ENCODE data around the gene TSPAN33. TPM values are rescaled to one million over a fixed set of nuclear protein-coding genes. Genes with fewer than 3 reads are reported as not detected.
"Not testable (repeated sequence)": the region's sequence is repeated elsewhere in the genome, so short reads cannot be mapped to it uniquely, and the experiment has no call there.

Gene TSPAN33
- total and polyA plus RNA-seq, 2 of the 13 experiments (the other 11 are each of a cell fraction or from before 2014, with no cell fraction given), result 15.3 to 16.5 TPM

- peak; percentile 97 for TF ChIP-seq ZNF12 (CRISPR knock-in tag; IDR thresholded peaks at IDR 0.05)
- 53% methylated on average over 7 of the region's 7 CpGs for WGBS (ENCODE audit: low lambda C conversion rate)
- H2AFZ ChIP-seq (ENCODE audit: low read length), result peak overlapping the region; percentile 72
- H4K20me1 ChIP-seq (ENCODE audit: insufficient read depth, low read length); ATAC-seq; H3K9me3 ChIP-seq (ENCODE audit: low read length); H3K27me3 ChIP-seq (ENCODE audit: control insufficient read depth in 1 of 2, insufficient read depth in 2 of 2, low read length in 2 of 2); H3K79me2 ChIP-seq (ENCODE audit: insufficient read depth, low read length); H3K27ac ChIP-seq (ENCODE audit: extremely low read length, insufficient read depth, low read length); H3K4me3 ChIP-seq (replicated peaks in 1 of 3; ENCODE audit: insufficient read depth in 1 of 3, low read depth in 2 of 3, low read length in 3 of 3); FAIRE-seq; DNase-seq (ENCODE audit: low spot score); H3K4me2 ChIP-seq (ENCODE audit: low read depth, low read length); H3K9ac ChIP-seq (ENCODE audit: insufficient read depth, low read depth, low read length); H3K4me1 ChIP-seq (ENCODE audit: insufficient read depth, low read length); H3K36me3 ChIP-seq (replicated peaks in 1 of 2; ENCODE audit: control insufficient read depth in 1 of 2, insufficient read depth in 2 of 2, low read length in 2 of 2); CTCF ChIA-PET (ENCODE audit: low intra/inter-chr PET ratio, low total read pairs); in situ Hi-C loops (cut with HindIII; ENCODE audit: extremely low pct_ligation_motif_present, low pct_unique_long_range_greater_than_20kb); intact Hi-C loops (cut with micrococcal nuclease; ENCODE audit: unreplicated experiment); BruUV-seq (replicated peaks): not testable (repeated sequence)
- POLR2A ChIA-PET, result interaction anchor here (0.7 kb wide), 1 partner anchor 353 kb away, joined by 3 read pairs; no protein-coding TSS in a partner anchor
Observed at GRCh38 chr7:129173861-129174260, 29.4 kb downstream of the TSPAN33 start.

GRCh38 chr7:129176916-129177710 is 32.6 kb downstream of the TSPAN33 start:
- no TSS peak for BruUV-seq (replicated peaks)
- ChIA-PET POLR2A (interaction anchor here (0.7 kb wide), 1 partner anchor 12 kb away, joined by 3 read pairs; the partner anchor contains the start of gene SMO), CTCF (ENCODE audit: low intra/inter-chr PET ratio, low total read pairs) (no interaction called here)
- Histone ChIP-seq H3K27me3 (ENCODE audit: control insufficient read depth in 1 of 2, insufficient read depth in 2 of 2, low read length in 2 of 2) (0 out of 5 replicates have a peak, but pooled peaks cover 0 to 1% of the 10 kb centered on the region in 2 experiments), H3K9ac (ENCODE audit: insufficient read depth, low read depth, low read length) (no peak overlapping the region), H3K4me2 (ENCODE audit: low read depth, low read length) (no peak overlapping the region), H2AFZ (ENCODE audit: low read length) (no peak overlapping the region), H4K20me1 (ENCODE audit: insufficient read depth, low read length) (no peaks in the 10 kb centered on the region), H3K27ac (ENCODE audit: extremely low read length, insufficient read depth, low read length) (no peak overlapping the region), H3K4me1 (ENCODE audit: insufficient read depth, low read length) (peaks cover 8% of the 10 kb centered on the region), H3K36me3 (replicated peaks in 1 of 2; ENCODE audit: control insufficient read depth in 1 of 2, insufficient read depth in 2 of 2, low read length in 2 of 2) (no peaks in the 10 kb centered on the region), H3K4me3 (replicated peaks in 1 of 3; ENCODE audit: insufficient read depth in 1 of 3, low read depth in 2 of 3, low read length in 3 of 3) (no peak overlapping the region), H3K9me3 (ENCODE audit: low read length) (no peaks in the 10 kb centered on the region), H3K79me2 (ENCODE audit: insufficient read depth, low read length) (no peaks in the 10 kb centered on the region)
- FAIRE-seq (no peak), ATAC-seq (no peak), DNase-seq (ENCODE audit: low spot score) (no peak)
- 52% methylated on average over 11 of the region's 11 CpGs for WGBS (ENCODE audit: low lambda C conversion rate)
- intact Hi-C loops (cut with micrococcal nuclease; ENCODE audit: unreplicated experiment) (no loop called here), in situ Hi-C loops (cut with HindIII; ENCODE audit: extremely low pct_ligation_motif_present, low pct_unique_long_range_greater_than_20kb) (no loop called here)
- TF ChIP-seq SNAPC5 (CRISPR knock-in tag; IDR thresholded peaks at IDR 0.05; ENCODE audit: borderline replicate concordance) (no peak), CEBPG (CRISPR knock-in tag; IDR thresholded peaks at IDR 0.05) (no peak), KLF16 (CRISPR knock-in tag; IDR thresholded peaks at IDR 0.05) (no peak), CEBPZ (IDR thresholded peaks at IDR 0.05; ENCODE audit: low read length) (no peak), NFAT5 (CRISPR knock-in tag; IDR thresholded peaks at IDR 0.05) (no peak)

All from HepG2 (cell line).